GM12892 (cell line): Measurements from ENCODE around the gene SLC2A6.
A peak's percentile ranks its signal among the peaks of the same experiment; 100 is the strongest.

Experiments
- DNase-seq: peaks from one replicate; pipeline ENCODE4 v3.0.0; 2011; ENCODE audit not compliant: insufficient read length
- FAIRE-seq: peaks from 2 replicates; lab custom pipeline; 2011; peaks lifted over from hg19 to GRCh38; lab: Jason Lieb, UNC
- POLR2A ChIP-seq: IDR thresholded peaks from 2 replicates; pipeline ENCODE4 v1.6.1; 2011; ENCODE audit warnings: low read depth, low read length, control low read depth
- POLR2AphosphoS5 ChIP-seq: IDR thresholded peaks from 2 replicates; pipeline ENCODE4 v1.6.1; 2011; ENCODE audit warnings: low read depth, low read length, control low read depth
- TAF1 ChIP-seq: IDR thresholded peaks from 2 replicates; pipeline ENCODE4 v1.6.1; 2011; ENCODE audit warnings: low read depth, mild to moderate bottlenecking, control low read depth, low read length, borderline replicate concordance

SLC2A6 gene

GRCh38 chr9:133514460-133515239 is 35.8 kb upstream of the SLC2A6 start:
- DNase-seq: no peak
- TF ChIP-seq TAF1 (no peak), POLR2AphosphoS5 (no peak), POLR2A (no peak)
- FAIRE-seq: no peak

DNA sequence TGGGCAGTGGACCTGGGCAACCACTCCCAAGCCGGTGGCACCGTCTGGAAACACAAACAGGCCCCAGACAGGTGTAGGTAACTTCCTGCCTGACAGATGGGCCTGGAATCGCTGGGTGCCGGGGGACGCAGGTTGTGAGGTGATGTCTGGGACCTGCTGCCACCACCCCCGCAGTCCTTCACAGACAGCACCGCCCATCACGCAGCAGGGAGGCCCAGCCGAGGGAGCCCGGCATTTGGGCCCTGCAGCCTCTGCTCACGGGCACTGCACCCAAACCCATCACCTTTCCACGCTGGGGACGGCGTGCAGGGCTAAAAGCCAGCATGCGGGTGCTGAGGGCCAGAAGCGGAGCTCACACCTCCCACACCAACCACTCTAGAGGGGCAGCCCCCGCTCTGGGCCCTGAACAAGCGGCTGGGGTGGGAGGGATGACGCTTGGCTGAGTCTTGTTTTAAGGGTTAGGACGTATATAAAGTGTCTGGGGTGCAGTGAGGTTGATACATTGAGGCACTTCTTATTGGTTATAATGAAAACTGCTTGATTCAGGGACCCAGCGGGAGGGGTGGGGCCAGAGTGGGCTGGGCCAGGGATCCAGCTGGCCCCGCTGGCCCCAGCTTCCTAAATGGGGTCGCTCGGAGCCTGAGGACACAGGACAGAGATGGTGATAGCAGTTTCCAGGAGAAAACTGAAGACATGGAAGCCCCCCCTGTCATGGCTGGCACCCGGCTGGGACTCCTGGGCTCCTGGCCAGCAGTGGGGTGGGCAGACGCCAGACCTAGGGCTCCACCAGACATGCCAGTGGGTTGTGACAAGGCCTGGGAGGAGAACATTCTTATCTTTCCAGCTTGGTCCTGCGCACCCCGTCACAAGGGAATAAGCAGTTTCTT is 34.6 kb upstream of the SLC2A6 start:
- FAIRE-seq (no peak), DNase-seq (no peak)
- TF ChIP-seq POLR2AphosphoS5: no peak
- TF ChIP-seq POLR2A: no peak
- TF ChIP-seq TAF1: no peak

GRCh38 chr9:133512253-133513213 is 33.6 kb upstream of the SLC2A6 start:
- no peak for DNase-seq
- TF ChIP-seq TAF1 (no peak), POLR2AphosphoS5 (no peak), POLR2A (no peak)
- peak; percentile 70 for FAIRE-seq

DNA sequence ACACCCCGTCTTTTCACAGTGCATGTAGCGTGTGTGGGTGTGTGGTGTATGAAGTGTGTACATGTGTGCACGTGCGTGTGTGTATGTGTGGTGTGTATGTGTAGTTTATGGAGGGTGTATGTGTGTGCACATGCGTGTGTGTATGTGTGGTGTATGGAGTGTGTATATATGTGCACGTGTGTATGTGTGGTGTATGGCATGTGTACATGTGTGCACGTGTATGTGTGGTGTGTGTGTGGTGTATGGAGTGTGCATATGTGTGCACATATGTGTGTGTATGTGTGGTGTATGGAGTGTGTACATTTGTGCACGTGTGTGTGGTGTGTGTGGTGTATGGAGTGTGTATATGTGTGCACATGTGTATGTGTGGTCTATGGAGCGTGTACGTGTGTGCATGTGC is 32.7 kb upstream of the SLC2A6 start:
- FAIRE-seq: peak; percentile 54
- DNase-seq: no peak
- TF ChIP-seq TAF1 (no peak), POLR2AphosphoS5 (no peak), POLR2A (no peak)

DNA sequence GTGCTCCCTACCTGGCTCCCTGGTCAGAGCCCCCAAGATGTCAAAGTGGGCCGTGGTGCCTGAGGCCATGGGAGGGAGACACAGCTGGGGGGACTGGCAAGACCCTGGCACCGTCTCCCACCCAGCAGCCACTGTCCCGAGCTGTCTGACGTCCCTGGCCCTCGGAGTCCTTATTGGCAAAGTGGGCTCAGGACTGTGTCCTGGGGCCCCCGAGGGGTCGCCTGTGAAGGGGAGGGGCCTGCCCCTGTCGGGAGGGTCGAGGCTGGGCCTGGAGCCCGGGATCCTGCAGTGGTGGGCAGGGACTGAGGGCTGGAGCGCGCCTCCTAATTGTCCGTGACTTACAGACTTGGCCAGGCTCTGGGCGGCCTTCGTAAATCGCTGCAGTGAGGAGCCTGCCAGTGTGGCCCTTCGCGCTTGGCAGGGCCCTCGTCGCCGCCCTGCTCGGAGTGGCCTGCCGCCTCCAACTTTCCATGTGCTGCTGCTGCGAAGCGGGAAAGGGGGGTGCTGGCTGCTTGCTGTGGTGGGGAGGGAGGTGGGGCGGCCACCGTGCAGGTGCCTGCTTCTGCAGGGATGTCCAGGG is 32.1 kb upstream of the SLC2A6 start:
- FAIRE-seq: no peak
- no peak for DNase-seq

DNA sequence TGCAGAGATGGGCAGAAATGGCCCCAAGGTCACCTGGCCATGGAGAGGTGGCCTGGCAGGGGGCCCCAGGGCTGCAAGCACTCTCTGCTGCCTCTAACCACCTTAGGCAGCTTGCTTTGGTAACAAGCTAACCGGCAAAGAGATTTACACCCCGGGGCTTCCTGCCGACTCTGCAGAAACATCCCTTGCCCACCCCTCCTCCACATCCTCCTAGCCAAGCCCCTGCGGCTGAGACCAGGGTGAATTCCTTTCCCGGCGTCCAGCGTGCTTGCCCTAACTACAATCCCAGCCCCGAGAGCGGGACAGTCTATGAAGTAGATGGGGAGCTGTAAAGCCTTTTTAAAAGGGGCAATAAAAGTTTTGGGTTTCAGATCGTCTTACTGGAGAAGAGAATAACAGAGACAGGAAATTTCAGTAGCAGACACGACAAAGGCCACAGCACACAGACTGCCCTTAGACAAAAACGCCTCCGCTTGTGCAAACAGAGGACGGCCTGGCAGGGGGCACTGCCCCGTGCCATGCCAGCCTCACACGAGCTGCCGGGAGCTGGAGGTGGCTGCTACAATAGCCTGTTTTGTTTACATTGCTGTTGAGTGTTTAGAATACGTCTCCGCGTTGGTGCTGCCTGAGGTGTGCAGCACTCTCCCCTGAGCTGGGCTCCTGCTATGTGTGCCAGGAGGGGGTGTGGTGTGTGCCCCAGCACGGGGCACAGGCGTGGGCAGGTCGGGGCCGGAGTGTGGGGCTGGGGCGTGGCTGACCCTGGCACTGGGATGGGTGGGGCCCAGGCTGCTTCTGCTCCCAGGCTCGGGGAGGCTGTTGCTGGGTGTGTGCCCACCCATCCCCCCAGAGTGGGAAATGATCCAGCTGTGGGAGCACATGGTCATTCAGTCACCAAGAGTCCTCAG is 30.5 kb upstream of the SLC2A6 start:
- FAIRE-seq (no peak), DNase-seq (no peak)
- TF ChIP-seq POLR2A: no peak
- TF ChIP-seq TAF1: no peak
- TF ChIP-seq POLR2AphosphoS5: no peak

More for the DNA sequence above, 32.1 kb upstream of the SLC2A6 start:
- TF ChIP-seq POLR2A (no peak), POLR2AphosphoS5 (no peak), TAF1 (no peak)

- DNase-seq (no peak), FAIRE-seq (no peak)
- TF ChIP-seq TAF1 (no peak), POLR2AphosphoS5 (no peak), POLR2A (no peak)
These were observed 29.1 kb upstream of the SLC2A6 start for GRCh38 chr9:133508046-133508445.

- no peak for TF ChIP-seq POLR2A
- TF ChIP-seq POLR2AphosphoS5: no peak
- no peak for TF ChIP-seq TAF1
- no peak for FAIRE-seq
- DNase-seq: no peak
These were observed 28.5 kb upstream of the SLC2A6 start for GRCh38 chr9:133507246-133507965.

GRCh38 chr9:133506653-133507038 is 27.7 kb upstream of the SLC2A6 start:
- FAIRE-seq (no peak), DNase-seq (no peak)
- TF ChIP-seq POLR2A (no peak), TAF1 (no peak), POLR2AphosphoS5 (no peak)
